H1 (cell line): ENCODE measurements around the gene RNF32. TPM values are rescaled to one million over a fixed set of nuclear protein-coding genes. Genes with fewer than 3 reads are reported as not detected.

Experiments used
- CBX8 ChIP-seq: fragments of 300-800, 300-1000 bp; sonication (generic); IDR thresholded peaks from 2 replicates; pipeline ENCODE4 v1.7.1; 2016; ENCODE audit warnings: low read depth, low read length, borderline replicate concordance
- CTBP2 ChIP-seq: IDR thresholded peaks from 2 replicates; pipeline ENCODE4 v1.7.0; 2011; ENCODE audit warnings: borderline replicate concordance, mild to moderate bottlenecking, moderate library complexity, mixed read lengths, low read length; ENCODE audit not compliant: insufficient read depth, insufficient read length
- polyA plus RNA-seq, 7 experiments: library from polyadenylated mRNA; depleted of rRNA in 3 of 7; stranded (reverse) in 5 of 7; unstranded in 2 of 7; fragments of >200 nt in 5 of 7; fragments of 200-250 nt in 2 of 7; gene quantifications; 1 replicate in 5 of 7; 2 replicates in 1 of 7; 4 replicates in 1 of 7; pipeline versions ENCODE4 v1.2.1 to v1.2.3, GENCODE V29; 2011 to 2013; ENCODE audit warnings: missing spikeins in 2 of 7, mixed read lengths in 2 of 7
- total RNA-seq: library from RNA; stranded (reverse); fragmentation: NEBNext Ultra II Directional; extraction: Animal tissue kit (Norgen Biotek cat#: 25700); gene quantifications from 2 replicates; pipeline ENCODE4 v1.2.1, GENCODE V29; 2021
- TF ChIP-seq, protein P1 (sequence below), 3 experiments: IDR thresholded peaks; 1 replicate in 2 of 3; 2 replicates in 1 of 3; pipeline versions ENCODE4 v1.5.1 to v1.6.1; 2011; ENCODE audit warnings: low read length in 3 of 3, mild to moderate bottlenecking in 3 of 3, inconsistent platforms in 2 of 3, low read depth in 1 of 3, moderate library complexity in 1 of 3; ENCODE audit not compliant: insufficient read depth in 1 of 3; ENCODE audit errors: control extremely low read depth in 1 of 3
- TF ChIP-seq, protein P2 (sequence below): IDR thresholded peaks from 2 replicates; pipeline ENCODE4 v1.6.1; 2012; ENCODE audit warnings: low read length, inconsistent platforms

The RNF32 gene
- total and polyA plus RNA-seq, 2 of the 8 experiments (the other 6 are each of a cell fraction or from before 2014, with no cell fraction given) = 0.48 to 1.2 TPM

DNA sequence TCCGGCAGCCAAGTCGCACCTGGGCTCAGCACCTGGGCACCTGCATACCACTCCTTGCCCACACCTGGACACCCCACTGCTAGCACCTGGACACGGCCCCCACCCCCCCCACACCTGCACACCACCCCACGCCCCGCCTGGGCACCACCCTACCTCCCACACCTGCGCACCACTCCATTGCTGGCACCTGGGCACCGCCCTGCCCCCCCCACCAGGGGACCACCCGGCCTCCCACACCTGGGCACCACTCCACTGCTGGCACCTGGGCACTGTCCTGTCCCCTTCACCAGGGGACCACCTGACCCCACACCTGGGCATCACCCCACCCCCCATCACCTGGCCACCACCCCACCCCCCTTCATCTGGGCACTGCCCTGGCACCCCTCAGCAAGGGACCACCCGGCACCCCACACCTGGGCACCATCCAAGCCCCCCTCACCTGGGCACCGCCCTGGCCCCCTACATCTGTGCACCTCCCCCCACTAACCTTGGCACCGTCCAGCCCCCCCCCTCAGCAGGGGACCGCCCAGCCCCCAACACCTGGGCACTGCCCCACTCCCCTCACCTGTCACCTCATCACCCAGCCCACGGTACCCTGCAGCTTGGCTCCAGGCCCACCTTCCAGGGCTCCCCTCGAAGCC, 33.8 kb upstream of the RNF32 start (continued):
- TF ChIP-seq, protein P1, sequence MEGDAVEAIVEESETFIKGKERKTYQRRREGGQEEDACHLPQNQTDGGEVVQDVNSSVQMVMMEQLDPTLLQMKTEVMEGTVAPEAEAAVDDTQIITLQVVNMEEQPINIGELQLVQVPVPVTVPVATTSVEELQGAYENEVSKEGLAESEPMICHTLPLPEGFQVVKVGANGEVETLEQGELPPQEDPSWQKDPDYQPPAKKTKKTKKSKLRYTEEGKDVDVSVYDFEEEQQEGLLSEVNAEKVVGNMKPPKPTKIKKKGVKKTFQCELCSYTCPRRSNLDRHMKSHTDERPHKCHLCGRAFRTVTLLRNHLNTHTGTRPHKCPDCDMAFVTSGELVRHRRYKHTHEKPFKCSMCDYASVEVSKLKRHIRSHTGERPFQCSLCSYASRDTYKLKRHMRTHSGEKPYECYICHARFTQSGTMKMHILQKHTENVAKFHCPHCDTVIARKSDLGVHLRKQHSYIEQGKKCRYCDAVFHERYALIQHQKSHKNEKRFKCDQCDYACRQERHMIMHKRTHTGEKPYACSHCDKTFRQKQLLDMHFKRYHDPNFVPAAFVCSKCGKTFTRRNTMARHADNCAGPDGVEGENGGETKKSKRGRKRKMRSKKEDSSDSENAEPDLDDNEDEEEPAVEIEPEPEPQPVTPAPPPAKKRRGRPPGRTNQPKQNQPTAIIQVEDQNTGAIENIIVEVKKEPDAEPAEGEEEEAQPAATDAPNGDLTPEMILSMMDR (IDR thresholded peaks at IDR 0.05; ENCODE audit: control extremely low read depth in 1 of 3, insufficient read depth in 1 of 3, low read depth in 1 of 3, low read length in 3 of 3) = no peak
- TF ChIP-seq CBX8 (no peak), CTBP2 (no peak)
- TF ChIP-seq, protein P2, sequence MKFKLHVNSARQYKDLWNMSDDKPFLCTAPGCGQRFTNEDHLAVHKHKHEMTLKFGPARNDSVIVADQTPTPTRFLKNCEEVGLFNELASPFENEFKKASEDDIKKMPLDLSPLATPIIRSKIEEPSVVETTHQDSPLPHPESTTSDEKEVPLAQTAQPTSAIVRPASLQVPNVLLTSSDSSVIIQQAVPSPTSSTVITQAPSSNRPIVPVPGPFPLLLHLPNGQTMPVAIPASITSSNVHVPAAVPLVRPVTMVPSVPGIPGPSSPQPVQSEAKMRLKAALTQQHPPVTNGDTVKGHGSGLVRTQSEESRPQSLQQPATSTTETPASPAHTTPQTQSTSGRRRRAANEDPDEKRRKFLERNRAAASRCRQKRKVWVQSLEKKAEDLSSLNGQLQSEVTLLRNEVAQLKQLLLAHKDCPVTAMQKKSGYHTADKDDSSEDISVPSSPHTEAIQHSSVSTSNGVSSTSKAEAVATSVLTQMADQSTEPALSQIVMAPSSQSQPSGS = no peak
